B cell (primary cell): Measurements from ENCODE around the gene FKBP11.

Experiments used
- EZH2 ChIP-seq: IDR thresholded peaks from 2 replicates; pipeline ENCODE4 v1.6.1; 2012; ENCODE audit warnings: borderline replicate concordance, low read depth, mild to moderate bottlenecking, moderate library complexity, low read length; ENCODE audit not compliant: insufficient read depth, poor library complexity, severe bottlenecking
- TF ChIP-seq, protein P1 (sequence below): fragments of 200-600 bp; IDR thresholded peaks from one replicate; pipeline ENCODE4 v1.8.0; 2022; ENCODE audit warnings: antibody characterized with exemption, mild to moderate bottlenecking

DNA sequence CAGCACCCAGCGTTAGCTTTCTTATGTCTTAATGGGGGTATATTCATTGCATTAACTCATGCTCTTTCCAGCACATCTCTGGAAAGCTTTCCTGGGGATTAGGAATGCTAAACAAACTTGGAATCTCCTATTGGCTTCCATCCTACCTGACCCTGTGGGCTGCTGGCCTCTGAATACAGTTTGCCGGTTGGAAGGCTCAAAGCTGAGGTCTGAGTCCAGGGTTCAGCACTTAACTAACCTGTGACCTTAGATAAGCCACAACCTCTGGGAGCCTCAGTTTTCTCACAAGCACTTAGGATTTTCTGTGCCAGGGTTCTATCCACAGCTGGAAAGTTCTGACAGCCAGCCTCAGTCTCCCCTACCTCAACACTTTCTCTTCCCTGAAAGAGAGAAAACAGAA is 46.7 kb downstream of the FKBP11 start:
- TF ChIP-seq, protein P1, sequence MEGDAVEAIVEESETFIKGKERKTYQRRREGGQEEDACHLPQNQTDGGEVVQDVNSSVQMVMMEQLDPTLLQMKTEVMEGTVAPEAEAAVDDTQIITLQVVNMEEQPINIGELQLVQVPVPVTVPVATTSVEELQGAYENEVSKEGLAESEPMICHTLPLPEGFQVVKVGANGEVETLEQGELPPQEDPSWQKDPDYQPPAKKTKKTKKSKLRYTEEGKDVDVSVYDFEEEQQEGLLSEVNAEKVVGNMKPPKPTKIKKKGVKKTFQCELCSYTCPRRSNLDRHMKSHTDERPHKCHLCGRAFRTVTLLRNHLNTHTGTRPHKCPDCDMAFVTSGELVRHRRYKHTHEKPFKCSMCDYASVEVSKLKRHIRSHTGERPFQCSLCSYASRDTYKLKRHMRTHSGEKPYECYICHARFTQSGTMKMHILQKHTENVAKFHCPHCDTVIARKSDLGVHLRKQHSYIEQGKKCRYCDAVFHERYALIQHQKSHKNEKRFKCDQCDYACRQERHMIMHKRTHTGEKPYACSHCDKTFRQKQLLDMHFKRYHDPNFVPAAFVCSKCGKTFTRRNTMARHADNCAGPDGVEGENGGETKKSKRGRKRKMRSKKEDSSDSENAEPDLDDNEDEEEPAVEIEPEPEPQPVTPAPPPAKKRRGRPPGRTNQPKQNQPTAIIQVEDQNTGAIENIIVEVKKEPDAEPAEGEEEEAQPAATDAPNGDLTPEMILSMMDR, result no peak
- TF ChIP-seq EZH2, result no peak
